SU-DHL-6 (cell line): ENCODE data around the gene KRTAP5-2.

ENCODE experiments used
- H2AFZ ChIP-seq: fragments of 200-600 bp; sonication (generic); 2 replicates; pipeline ENCODE4 v1.6.1; 2014; ENCODE audit warnings: low read depth, mild to moderate bottlenecking, moderate library complexity, mixed read lengths, antibody characterized with exemption, low read length; ENCODE audit not compliant: severe bottlenecking
- H3F3A ChIP-seq: fragments of 200-600 bp; shearing (Covaris generic); 2 replicates; pipeline ENCODE4 v1.6.0; 2016; ENCODE audit warnings: antibody characterized with exemption, mild to moderate bottlenecking; ENCODE audit not compliant: insufficient read depth
- H3K27ac ChIP-seq: fragments of 200-600 bp; sonication (generic); 2 replicates; pipeline ENCODE4 v1.5.1; 2016; ENCODE audit warnings: low read depth, mild to moderate bottlenecking, low read length, moderate library complexity, mixed read lengths
- H3K27me3 ChIP-seq: fragments of 200-600 bp; sonication (generic), shearing (Covaris generic); 2 replicates; pipeline ENCODE4 v1.6.0; 2014; ENCODE audit warnings: mild to moderate bottlenecking, low read length
- H3K36me3 ChIP-seq: fragments of 200-600 bp; sonication (generic); 2 replicates; pipeline ENCODE4 v1.6.1; 2014; ENCODE audit warnings: mild to moderate bottlenecking, low read length, mixed read lengths
- H3K4me2 ChIP-seq: fragments of 300-600, 200-600 bp; shearing (Covaris generic), sonication (generic); 2 replicates; pipeline ENCODE4 v1.6.0; 2014; ENCODE audit warnings: low read length, low read depth, mild to moderate bottlenecking; ENCODE audit not compliant: poor library complexity, severe bottlenecking
- H3K4me3 ChIP-seq: fragments of 200-600 bp; sonication (generic); 2 replicates; pipeline ENCODE4 v1.5.1; 2014; ENCODE audit warnings: antibody characterized with exemption, low read length, mild to moderate bottlenecking, mixed read lengths; ENCODE audit not compliant: insufficient read depth, poor library complexity, severe bottlenecking
- H3K79me2 ChIP-seq: fragments of 200-600 bp; sonication (generic); 2 replicates; pipeline ENCODE4 v1.6.1; 2014; ENCODE audit warnings: mild to moderate bottlenecking, low read length, moderate library complexity; ENCODE audit not compliant: insufficient read depth
- H3K9ac ChIP-seq: fragments of 200-600 bp; sonication (generic); 2 replicates; pipeline ENCODE4 v1.7.0; 2014; ENCODE audit warnings: mild to moderate bottlenecking, low read length
- H3K9me2 ChIP-seq: fragments of 200-600 bp; sonication (generic); replicated peaks from 2 replicates; pipeline ENCODE4 v1.6.1; 2014; ENCODE audit warnings: low read length; ENCODE audit not compliant: insufficient read depth
- H3K9me3 ChIP-seq: fragments of 200-600 bp; sonication (generic); 2 replicates; pipeline ENCODE4 v1.6.1; 2014; ENCODE audit warnings: low read length, mixed read lengths; ENCODE audit not compliant: insufficient read depth
- H4K20me1 ChIP-seq: fragments of 200-600 bp; sonication (generic); 2 replicates; pipeline ENCODE4 v1.6.1; 2014; ENCODE audit warnings: low read depth, mild to moderate bottlenecking, antibody characterized with exemption, low read length, moderate library complexity, mixed read lengths
- CTCF ChIP-seq: fragments of 200-600 bp; sonication (generic); IDR thresholded peaks from one replicate; pipeline ENCODE4 v1.5.1; 2017; ENCODE audit warnings: antibody characterized with exemption, mild to moderate bottlenecking, low read length, moderate library complexity; ENCODE audit not compliant: insufficient read depth, poor library complexity, severe bottlenecking
- EZH2phosphoT487 ChIP-seq: fragments of 200-600 bp; sonication (generic), shearing (Covaris generic); conservative IDR thresholded peaks from 2 replicates; pipeline ENCODE4 v1.6.1; 2018; ENCODE audit warnings: mild to moderate bottlenecking, antibody characterized with exemption, low read length, moderate library complexity, mixed read lengths

The KRTAP5-2 gene

GRCh38 chr11:1566381-1567051 is 31.6 kb downstream of the KRTAP5-2 start:
- no peaks in the 10 kb centered on the region for H3K79me2 ChIP-seq
- H3F3A ChIP-seq = no peaks in the 10 kb centered on the region
- H3K4me3 ChIP-seq = no peak overlapping the region
- no peaks in the 10 kb centered on the region for H4K20me1 ChIP-seq
- no peaks in the 10 kb centered on the region for H3K9me2 ChIP-seq
- no peaks in the 10 kb centered on the region for H3K36me3 ChIP-seq
- no peaks in the 10 kb centered on the region for H3K9me3 ChIP-seq
- H2AFZ ChIP-seq = no peak overlapping the region
- no peak for TF ChIP-seq EZH2phosphoT487
- peak; percentile 77 for TF ChIP-seq CTCF
- H3K9ac ChIP-seq = no peak overlapping the region
- no peak overlapping the region for H3K27ac ChIP-seq
- H3K27me3 ChIP-seq = no peaks in the 10 kb centered on the region
- H3K4me2 ChIP-seq = no peak overlapping the region

GRCh38 chr11:1565904-1566247 is 32.2 kb downstream of the KRTAP5-2 start:
- Histone ChIP-seq H3K36me3 (no peaks in the 10 kb centered on the region), H2AFZ (no peak overlapping the region), H3F3A (no peaks in the 10 kb centered on the region), H3K9me2 (no peaks in the 10 kb centered on the region), H4K20me1 (no peaks in the 10 kb centered on the region), H3K4me2 (no peak overlapping the region), H3K27me3 (no peaks in the 10 kb centered on the region), H3K27ac (no peak overlapping the region), H3K79me2 (no peaks in the 10 kb centered on the region), H3K9me3 (no peaks in the 10 kb centered on the region), H3K9ac (no peak overlapping the region), H3K4me3 (no peak overlapping the region)
- TF ChIP-seq CTCF (no peak), EZH2phosphoT487 (no peak)

GRCh38 chr11:1565173-1565903 is 32.8 kb downstream of the KRTAP5-2 start:
- H3K4me3 ChIP-seq = no peak overlapping the region

More at GRCh38 chr11:1565173-1565903, 32.8 kb downstream of the KRTAP5-2 start:
- TF ChIP-seq CTCF (no peak), EZH2phosphoT487 (no peak)
- Histone ChIP-seq H3K79me2 (no peaks in the 10 kb centered on the region), H4K20me1 (no peaks in the 10 kb centered on the region), H3K27me3 (no peaks in the 10 kb centered on the region), H3K27ac (no peak overlapping the region), H2AFZ (no peak overlapping the region), H3K4me2 (no peak overlapping the region), H3F3A (no peaks in the 10 kb centered on the region), H3K9me3 (no peaks in the 10 kb centered on the region), H3K9ac (no peak overlapping the region), H3K36me3 (no peaks in the 10 kb centered on the region), H3K9me2 (no peaks in the 10 kb centered on the region)
